OCI-LY3 (cell line): ENCODE data around the gene LRRC1.

ENCODE experiments used
- H2AFZ ChIP-seq: fragments of 200-600, 300-600 bp; shearing (Covaris generic); 2 replicates; pipeline ENCODE4 v1.6.0; 2014; ENCODE audit warnings: antibody characterized with exemption, low read depth, low read length
- H3K27ac ChIP-seq: fragments of 200-600, 300-600 bp; sonication (generic); 2 replicates; pipeline ENCODE4 v1.5.1; 2014; ENCODE audit warnings: mild to moderate bottlenecking, low read length, moderate library complexity, mixed read lengths
- H3K27me3 ChIP-seq: fragments of 200-600, 300-600 bp; sonication (generic); 2 replicates; pipeline ENCODE4 v1.6.1; 2014; ENCODE audit warnings: low read depth, low read length, mixed read lengths
- H3K36me3 ChIP-seq: fragments of 200-600, 300-600 bp; sonication (generic); replicated peaks from 2 replicates; pipeline ENCODE3; 2014; ENCODE audit warnings: low read depth, low read length, mixed read lengths
- H3K4me1 ChIP-seq: fragments of 300-600, 200-600 bp; sonication (generic); 2 replicates; pipeline ENCODE4 v1.6.1; 2014; ENCODE audit warnings: low read length, mixed read lengths
- H3K4me2 ChIP-seq: fragments of 200-600, 300-600 bp; sonication (generic); 2 replicates; pipeline ENCODE4 v1.6.1; 2014; ENCODE audit warnings: low read length, mixed read lengths
- H3K4me3 ChIP-seq: fragments of 300-600, 200-600 bp; sonication (generic); 2 replicates; pipeline ENCODE4 v1.5.1; 2014; ENCODE audit warnings: antibody characterized with exemption, mild to moderate bottlenecking, low read length, moderate library complexity
- H3K79me2 ChIP-seq: fragments of 300-600, 200-600 bp; shearing (Covaris generic); 2 replicates; pipeline ENCODE4 v1.6.1; 2014; ENCODE audit warnings: mild to moderate bottlenecking, low read length, mixed read lengths
- H3K9ac ChIP-seq: fragments of 300-600, 200-600 bp; shearing (Covaris generic); 2 replicates; pipeline ENCODE4 v1.6.0; 2014; ENCODE audit warnings: mild to moderate bottlenecking, low read length, moderate library complexity
- H3K9me3 ChIP-seq: fragments of 200-600, 300-600 bp; shearing (Covaris generic); 2 replicates; pipeline ENCODE4 v1.6.1; 2014; ENCODE audit warnings: low read length, mixed read lengths; ENCODE audit not compliant: insufficient read depth
- H4K20me1 ChIP-seq: fragments of 200-600, 300-600 bp; sonication (generic); 2 replicates; pipeline ENCODE4 v1.6.1; 2016; ENCODE audit warnings: low read length, mixed read lengths; ENCODE audit not compliant: insufficient read depth
- CTCF ChIP-seq: fragments of 200-600, 300-600 bp; sonication (generic); IDR thresholded peaks from 2 replicates; pipeline ENCODE4 v1.5.1; 2014; ENCODE audit warnings: antibody characterized with exemption, low read length, low read depth
- EZH2phosphoT487 ChIP-seq: fragments of 200-600 bp; shearing (Covaris generic); IDR thresholded peaks from 2 replicates; pipeline ENCODE4 v1.6.1; 2018; ENCODE audit warnings: antibody characterized with exemption, mixed run types, low read depth

The LRRC1 gene

GRCh38 chr6:53813096-53813495, 18.3 kb downstream of the LRRC1 start:
- Histone ChIP-seq H3K36me3 (no peaks in the 10 kb centered on the region), H3K9me3 (no peaks in the 10 kb centered on the region), H3K4me3 (no peak overlapping the region), H3K27me3 (no peaks in the 10 kb centered on the region), H3K9ac (no peak overlapping the region), H3K79me2 (peaks cover 16% of the 10 kb centered on the region; the same call in 1 of the 2 replicates), H3K4me2 (no peak overlapping the region; the same call in 1 of the 2 replicates), H3K4me1 (peaks cover 51% of the 10 kb centered on the region), H2AFZ (no peak overlapping the region), H3K27ac (no peak overlapping the region), H4K20me1 (no peaks in the 10 kb centered on the region)
- TF ChIP-seq EZH2phosphoT487 (no peak), CTCF (no peak)

- no peak overlapping the region for H3K27ac ChIP-seq
- H3K79me2 ChIP-seq = peaks cover 16% of the 10 kb centered on the region; the same call in 1 of the 2 replicates
- no peak overlapping the region for H3K4me3 ChIP-seq
- TF ChIP-seq EZH2phosphoT487 (no peak), CTCF (no peak)
- H3K4me1 ChIP-seq = peaks cover 46% of the 10 kb centered on the region
- H3K27me3 ChIP-seq = no peaks in the 10 kb centered on the region
- no peak overlapping the region for H2AFZ ChIP-seq
- H3K4me2 ChIP-seq = peak overlapping the region; percentile 21; the same call in 1 of the 2 replicates
- H3K9me3 ChIP-seq = no peaks in the 10 kb centered on the region
- H4K20me1 ChIP-seq = no peaks in the 10 kb centered on the region
- H3K9ac ChIP-seq = no peak overlapping the region
- no peaks in the 10 kb centered on the region for H3K36me3 ChIP-seq
Measured at GRCh38 chr6:53813801-53814200, 19.0 kb downstream of the LRRC1 start.

DNA sequence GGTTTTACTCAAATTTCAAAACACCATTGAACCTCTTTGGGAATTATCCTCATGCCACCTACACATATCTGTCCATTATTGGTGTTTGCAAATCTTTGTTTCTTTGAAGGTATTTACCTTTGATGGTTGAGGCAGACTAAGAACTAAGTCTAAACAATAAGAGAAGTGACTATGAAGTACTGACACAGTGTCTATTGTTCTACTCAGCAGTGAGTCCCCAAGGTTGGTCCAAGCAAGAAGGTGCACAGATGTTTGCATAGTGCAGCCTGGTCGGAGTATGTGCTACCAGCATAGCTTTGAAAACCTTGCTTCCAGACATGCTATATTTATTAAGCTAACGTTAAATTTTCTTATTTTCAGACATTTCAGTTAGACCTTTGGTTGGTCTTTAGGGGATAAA, 19.5 kb downstream of the LRRC1 start:
- H3K4me1 ChIP-seq = peaks cover 50% of the 10 kb centered on the region
- H3K36me3 ChIP-seq = no peaks in the 10 kb centered on the region
- H3K79me2 ChIP-seq = peaks cover 16% of the 10 kb centered on the region; the same call in 1 of the 2 replicates
- no peak for TF ChIP-seq EZH2phosphoT487
- TF ChIP-seq CTCF = no peak
- no peaks in the 10 kb centered on the region for H3K9me3 ChIP-seq
- no peak overlapping the region for H2AFZ ChIP-seq
- H3K4me3 ChIP-seq = no peak overlapping the region
- no peaks in the 10 kb centered on the region for H3K27me3 ChIP-seq
- H3K4me2 ChIP-seq = no peak overlapping the region
- no peak overlapping the region for H3K9ac ChIP-seq
- H4K20me1 ChIP-seq = no peaks in the 10 kb centered on the region
- H3K27ac ChIP-seq = no peak overlapping the region

- Histone ChIP-seq H2AFZ (no peak overlapping the region), H3K9ac (no peak overlapping the region), H4K20me1 (no peaks in the 10 kb centered on the region), H3K79me2 (peaks cover 16% of the 10 kb centered on the region; the same call in 1 of the 2 replicates), H3K4me2 (no peak overlapping the region), H3K4me3 (no peak overlapping the region), H3K27me3 (no peaks in the 10 kb centered on the region), H3K4me1 (peaks cover 41% of the 10 kb centered on the region), H3K9me3 (no peaks in the 10 kb centered on the region), H3K27ac (no peak overlapping the region), H3K36me3 (no peaks in the 10 kb centered on the region)
- TF ChIP-seq EZH2phosphoT487 = no peak
- TF ChIP-seq CTCF = no peak
Measured at GRCh38 chr6:53815381-53816119, 20.7 kb downstream of the LRRC1 start.
